Retina (tissue), 1 donor: ENCODE results near the gene NEUROG3.

Source experiments
- DNase-seq: peaks from one replicate; pipeline ENCODE4 v3.0.0-alpha.2; 2016

The NEUROG3 gene

GRCh38 chr10:69573056-69573806, at the start of gene NEUROG3:
Gene NEUROG3, minus strand, starts transcription at chr10:69573422. Its CDS starts 379 bp downstream, at chr10:69573043.
- peak; percentile 71 for DNase-seq

GRCh38 chr10:69620625-69621024, 47.4 kb upstream of the NEUROG3 start:
- DNase-seq, result no peak

DNA sequence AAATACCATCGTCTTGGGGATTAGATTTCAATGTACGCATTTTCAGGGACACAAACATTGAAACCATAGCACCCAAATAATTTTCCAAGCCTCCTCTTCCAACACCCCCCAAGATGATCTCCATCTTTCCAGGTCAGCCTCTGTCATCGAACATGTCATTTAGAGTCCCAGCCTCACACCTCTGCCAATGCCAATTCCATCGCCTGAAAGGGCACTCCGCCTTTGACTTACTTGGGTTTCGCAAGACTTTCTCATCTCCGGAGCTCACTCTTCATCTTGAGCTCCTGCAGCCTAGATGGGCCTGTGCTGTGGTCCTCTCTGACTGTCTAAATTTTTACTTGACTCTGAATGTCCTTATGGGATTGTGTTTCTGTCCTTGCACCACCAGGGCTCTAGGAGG, 46.4 kb upstream of the NEUROG3 start:
- DNase-seq, result no peak

DNA sequence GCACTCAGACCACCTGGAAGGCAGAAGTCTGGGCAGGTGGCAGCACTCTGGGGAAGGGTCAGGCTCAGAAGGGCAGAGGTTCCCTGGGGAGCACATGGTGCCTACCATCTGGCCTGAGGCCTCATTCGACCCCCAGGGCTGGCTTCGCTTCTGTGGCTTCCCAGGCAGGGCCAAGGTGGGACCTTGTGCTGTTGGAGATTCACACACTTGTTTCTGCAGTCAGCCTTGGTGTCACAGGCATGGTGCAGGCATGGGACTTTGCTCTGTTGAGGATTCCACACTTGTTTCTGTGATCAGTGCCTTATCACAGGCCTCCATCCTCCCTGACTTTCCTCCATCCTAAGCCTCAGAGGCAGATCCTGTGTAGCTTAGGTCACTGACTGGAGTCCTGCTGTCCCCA, 45.5 kb upstream of the NEUROG3 start:
- no peak for DNase-seq

DNA sequence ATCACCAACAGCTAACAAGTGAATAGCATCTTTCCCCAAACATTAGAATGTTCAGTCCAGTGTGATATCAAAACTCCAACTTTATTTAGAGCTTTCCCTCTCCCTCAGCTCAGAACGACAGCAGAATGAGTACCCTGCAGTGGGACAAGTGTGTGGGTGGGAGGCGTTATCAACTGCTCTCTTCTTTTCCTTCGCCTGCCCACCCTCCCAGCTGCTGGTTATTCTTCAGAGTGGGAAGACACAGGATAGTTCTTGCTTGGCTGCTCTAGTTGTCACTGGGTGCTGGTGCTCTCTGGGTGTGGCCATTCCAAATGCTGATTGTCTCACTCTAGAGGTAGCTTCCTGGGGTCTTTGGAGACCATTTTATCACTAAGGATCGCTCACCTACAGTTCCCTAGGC, 43.1 kb upstream of the NEUROG3 start:
- DNase-seq, result no peak

GRCh38 chr10:69614130-69614529, 40.9 kb upstream of the NEUROG3 start:
- DNase-seq, result no peak

GRCh38 chr10:69612760-69613159, 39.5 kb upstream of the NEUROG3 start:
- no peak for DNase-seq

DNA sequence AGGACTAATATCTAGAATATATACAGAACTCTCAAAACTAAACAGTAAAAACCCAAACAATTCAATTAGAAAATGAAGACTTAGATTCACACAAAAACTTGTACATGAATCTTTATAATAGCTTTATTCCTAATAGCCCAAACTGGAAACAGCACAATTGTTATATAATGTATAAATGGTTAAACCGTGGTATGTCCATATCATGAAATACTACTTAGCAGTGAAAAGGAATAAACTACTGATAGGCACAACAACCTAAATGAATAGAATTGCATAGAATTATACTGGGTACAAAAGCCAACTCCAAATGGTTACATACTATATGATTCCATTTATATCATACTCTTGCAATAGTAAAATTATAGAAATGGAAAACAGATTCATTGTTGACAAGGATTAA, 35.9 kb upstream of the NEUROG3 start:
- no peak for DNase-seq

- DNase-seq, result no peak
Observed at GRCh38 chr10:69600761-69601330, 27.6 kb upstream of the NEUROG3 start.

DNA sequence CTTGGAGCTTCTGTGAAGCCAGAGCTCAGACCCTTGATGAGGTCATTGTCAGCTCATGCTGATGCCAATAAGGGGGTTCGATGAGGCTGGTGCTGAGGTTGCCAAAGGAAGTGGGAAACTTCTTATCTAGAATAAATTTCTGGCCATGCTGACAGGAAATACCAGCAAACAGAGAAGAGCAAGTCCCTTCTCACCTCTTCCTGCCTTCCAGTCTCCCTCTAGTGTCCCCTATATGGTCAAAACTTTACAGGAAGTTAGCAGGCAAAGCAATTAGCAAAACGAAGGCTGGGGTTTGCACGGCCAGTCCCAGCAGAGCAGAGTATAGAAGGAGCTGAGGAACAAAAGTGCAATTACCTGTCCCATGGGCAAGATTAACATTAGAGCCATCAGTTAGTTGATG, 15.1 kb upstream of the NEUROG3 start:
- DNase-seq, result no peak

- no peak for DNase-seq
Observed at GRCh38 chr10:69584624-69585023, 11.4 kb upstream of the NEUROG3 start.

DNA sequence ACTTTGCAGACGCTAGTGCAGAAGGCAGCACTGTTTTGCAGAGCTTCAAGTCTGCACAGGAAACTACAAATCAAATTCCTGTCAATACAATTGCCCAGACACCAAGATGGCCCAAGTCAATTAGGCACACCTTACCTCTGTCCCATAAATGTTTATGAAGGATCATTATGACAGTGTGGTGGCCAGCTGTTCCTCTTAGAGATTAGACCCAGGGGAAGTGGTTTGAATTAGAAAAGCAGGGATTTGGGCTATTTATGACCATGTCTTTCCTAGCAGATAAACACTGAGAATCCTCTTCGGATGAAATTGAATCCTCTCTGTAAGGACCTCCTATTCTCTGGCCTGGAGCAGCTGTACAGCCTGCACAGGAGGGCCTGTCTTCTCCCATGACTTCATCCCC, 9.9 kb upstream of the NEUROG3 start:
- DNase-seq, result no peak

DNA sequence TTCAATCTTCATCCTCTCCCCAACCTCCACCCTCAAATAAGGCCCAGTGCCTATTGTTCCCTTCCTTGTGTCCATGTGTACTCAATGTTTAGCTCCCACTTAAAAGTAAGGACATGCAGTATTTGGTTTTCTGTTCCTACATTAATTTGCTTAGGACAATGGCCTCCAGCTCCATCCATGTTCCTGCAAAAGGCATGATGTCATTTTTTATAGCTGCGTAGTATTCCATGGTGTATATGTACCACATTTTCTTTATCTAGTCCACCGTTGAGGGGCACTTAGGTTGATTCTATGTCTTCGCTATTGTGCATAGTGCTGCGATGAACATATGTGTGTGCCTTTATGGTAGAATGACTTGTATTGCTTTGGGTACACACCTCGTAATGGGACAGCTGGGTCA, 7.2 kb upstream of the NEUROG3 start:
- no peak for DNase-seq

DNA sequence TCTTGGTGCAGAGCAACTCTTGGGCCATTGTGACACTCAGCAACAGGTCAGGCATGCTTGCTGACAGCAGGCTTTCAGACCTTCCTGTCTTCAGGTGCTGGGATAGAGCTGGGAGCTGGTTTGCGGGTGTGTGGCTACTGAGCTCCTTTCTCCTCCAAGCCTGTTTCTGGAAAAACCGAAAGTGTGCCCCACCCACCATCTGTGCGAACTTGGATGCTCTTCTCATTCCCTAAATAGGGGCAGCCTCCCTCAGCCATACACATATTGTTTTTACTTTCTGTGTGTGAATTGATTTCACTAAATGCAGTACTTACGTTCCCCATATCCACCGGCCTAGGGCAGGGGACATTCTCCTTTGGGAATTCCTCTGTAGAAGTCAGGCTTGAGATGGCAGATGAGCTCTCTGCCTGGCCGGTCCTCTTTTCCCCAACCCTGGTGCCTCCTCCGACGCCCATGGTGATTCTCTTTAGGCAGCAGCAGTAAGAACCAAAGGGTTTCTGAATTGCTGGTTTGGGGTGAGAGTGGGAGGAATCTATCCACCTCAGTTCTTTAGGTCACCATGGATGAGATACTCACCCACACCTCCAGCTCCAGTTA, 6.3 kb upstream of the NEUROG3 start:
- no peak for DNase-seq

- DNase-seq, result no peak
Observed at GRCh38 chr10:69578508-69578991, 5.3 kb upstream of the NEUROG3 start.

- no peak for DNase-seq
Observed at GRCh38 chr10:69577268-69578232, 4.3 kb upstream of the NEUROG3 start.

- no peak for DNase-seq
Observed at GRCh38 chr10:69576334-69577011, 3.3 kb upstream of the NEUROG3 start.

- no peak for DNase-seq
Observed at GRCh38 chr10:69575164-69575722, 2.0 kb upstream of the NEUROG3 start.

DNA sequence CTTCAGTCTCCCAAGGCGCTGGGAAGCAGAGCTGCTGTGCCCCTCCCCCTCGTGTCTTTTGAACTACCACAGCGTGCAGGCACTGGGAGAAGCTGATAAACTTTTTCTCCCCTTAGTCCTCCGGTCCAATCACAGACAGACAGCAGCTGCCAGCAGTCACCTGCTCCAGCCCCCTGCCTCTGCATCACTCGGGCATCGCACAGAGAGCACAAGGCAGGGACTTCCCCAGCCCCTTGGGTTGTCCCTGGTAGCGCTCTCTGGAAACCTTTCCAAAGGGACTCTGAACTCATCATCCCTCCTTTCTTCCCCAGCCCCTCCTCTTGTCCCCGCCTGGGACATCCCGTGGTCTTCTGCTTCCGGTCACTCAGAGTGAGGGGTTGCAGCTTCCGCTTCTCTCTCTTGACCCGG, 1.4 kb upstream of the NEUROG3 start:
- DNase-seq, result peak; percentile 49

- DNase-seq, result peak; percentile 68
Observed at GRCh38 chr10:69572159-69573055, 815 bp downstream of the NEUROG3 start.

- DNase-seq, result peak; percentile 55
Observed at GRCh38 chr10:69571618-69572158, 1.5 kb downstream of the NEUROG3 start.
